Activated CD4-positive, alpha-beta T cell treated with anti-CD3 and anti-CD28 coated beads, Interleukin-2, amount 50 U/mL, for 1 hour (primary cell): Measurements from ENCODE around the gene MACROD2.

ENCODE experiments used
- DNase-seq: peaks from one replicate; pipeline ENCODE4 v3.0.0-alpha.2; 2020

The MACROD2 gene

GRCh38 chr20:16082051-16082550 lies 2086.8 kb downstream of the MACROD2 start:
- DNase-seq: no peak

DNA sequence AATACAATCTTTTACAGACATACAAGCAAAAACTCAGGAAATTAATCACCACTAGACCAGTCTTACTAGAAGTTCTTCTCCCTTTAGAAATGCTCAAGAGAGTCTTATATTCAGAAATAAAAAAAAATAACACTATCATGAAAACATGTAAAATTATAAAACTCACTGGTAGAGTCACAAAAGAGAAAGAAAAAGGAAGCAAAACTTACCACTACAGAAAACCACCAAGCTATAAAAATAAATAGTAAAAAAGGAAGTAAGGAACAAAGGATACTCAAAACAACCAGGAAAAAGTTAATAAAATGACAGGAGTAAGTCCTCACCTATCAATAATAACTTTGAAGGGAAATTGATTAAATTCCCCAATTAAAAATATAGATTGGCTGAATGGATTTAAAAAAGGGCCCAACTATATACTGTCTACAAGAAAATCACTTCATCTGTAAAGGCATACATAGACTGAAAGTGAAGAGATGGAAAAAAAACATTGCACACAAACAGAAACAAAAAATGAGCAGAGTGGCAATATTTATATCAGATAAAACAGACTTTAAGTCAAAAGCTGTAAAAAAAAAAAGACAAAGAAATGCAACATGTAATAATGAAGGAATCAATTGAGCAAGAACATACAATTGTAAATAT lies 2088.4 kb downstream of the MACROD2 start:
- DNase-seq: no peak

- no peak for DNase-seq
These were observed 2099.9 kb downstream of the MACROD2 start for GRCh38 chr20:16095226-16095625.

- DNase-seq: no peak
These were observed 2101.5 kb downstream of the MACROD2 start for GRCh38 chr20:16096756-16097326.

DNA sequence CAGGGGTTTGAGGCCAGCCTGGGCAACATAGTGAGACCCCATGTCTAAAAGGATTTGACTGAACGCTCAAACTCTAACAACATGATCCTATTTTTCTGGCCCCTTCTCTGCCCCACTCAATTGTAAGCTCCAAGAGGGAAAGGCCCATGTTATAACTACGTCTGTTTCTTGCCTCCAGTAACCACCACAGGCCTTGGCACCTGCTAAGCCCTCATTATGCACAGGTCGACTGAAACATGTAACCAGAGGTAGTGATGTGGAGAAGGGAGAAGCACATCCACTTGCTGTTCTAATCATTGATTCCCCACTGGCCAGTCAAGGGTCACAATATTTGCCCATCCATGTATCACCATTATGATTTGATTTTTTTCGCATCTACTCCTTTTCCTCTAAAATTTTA lies 2102.5 kb downstream of the MACROD2 start:
- no peak for DNase-seq

DNA sequence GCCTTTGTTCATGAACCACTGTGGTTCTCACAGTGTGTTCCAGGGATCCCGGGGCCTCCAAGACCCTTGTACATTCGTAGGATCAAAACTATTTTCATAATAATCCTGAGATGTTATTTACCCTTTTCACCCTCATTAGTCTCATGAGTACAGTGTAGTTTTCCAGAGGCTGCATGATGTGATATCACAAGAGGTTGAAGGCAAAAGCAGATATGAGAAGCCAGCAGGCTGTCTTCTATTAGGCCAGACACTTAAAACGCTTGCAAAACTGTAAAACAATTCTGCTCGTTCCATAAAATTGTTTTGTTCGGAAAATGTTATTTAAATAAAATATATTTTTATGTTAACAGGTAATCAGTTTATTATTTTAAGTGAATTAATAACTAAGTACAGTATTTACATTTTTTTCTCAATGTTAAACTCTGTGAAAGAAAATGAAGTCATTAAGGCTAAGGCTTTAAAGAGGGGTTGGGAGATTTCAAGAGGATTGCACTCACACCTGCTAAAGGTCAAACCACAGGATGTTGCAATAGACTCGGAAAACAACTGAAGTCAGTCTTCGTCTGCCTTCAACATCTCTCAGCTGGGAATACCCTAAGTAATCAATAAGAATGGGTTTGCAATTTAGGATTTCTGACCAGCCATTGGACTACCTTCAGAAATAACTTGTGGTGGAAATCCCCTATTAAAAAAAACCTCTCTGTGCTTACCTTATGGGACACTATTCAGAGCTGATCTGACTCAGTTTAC lies 2103.7 kb downstream of the MACROD2 start:
- DNase-seq: no peak

- no peak for DNase-seq
These were observed 2104.8 kb downstream of the MACROD2 start for GRCh38 chr20:16100111-16100510.

- no peak for DNase-seq
These were observed 2105.5 kb downstream of the MACROD2 start for GRCh38 chr20:16100767-16101166.
